SW 1271 (cell line): ENCODE measurements around the gene TBC1D9B.
A peak's percentile ranks its signal among the peaks of the same experiment; 100 is the strongest.

Experiments used
- DNase-seq, 2 experiments: peaks; one replicate each; lab custom pipeline; 2025; lab: John Stamatoyannopoulos, UW

Gene TBC1D9B

DNA sequence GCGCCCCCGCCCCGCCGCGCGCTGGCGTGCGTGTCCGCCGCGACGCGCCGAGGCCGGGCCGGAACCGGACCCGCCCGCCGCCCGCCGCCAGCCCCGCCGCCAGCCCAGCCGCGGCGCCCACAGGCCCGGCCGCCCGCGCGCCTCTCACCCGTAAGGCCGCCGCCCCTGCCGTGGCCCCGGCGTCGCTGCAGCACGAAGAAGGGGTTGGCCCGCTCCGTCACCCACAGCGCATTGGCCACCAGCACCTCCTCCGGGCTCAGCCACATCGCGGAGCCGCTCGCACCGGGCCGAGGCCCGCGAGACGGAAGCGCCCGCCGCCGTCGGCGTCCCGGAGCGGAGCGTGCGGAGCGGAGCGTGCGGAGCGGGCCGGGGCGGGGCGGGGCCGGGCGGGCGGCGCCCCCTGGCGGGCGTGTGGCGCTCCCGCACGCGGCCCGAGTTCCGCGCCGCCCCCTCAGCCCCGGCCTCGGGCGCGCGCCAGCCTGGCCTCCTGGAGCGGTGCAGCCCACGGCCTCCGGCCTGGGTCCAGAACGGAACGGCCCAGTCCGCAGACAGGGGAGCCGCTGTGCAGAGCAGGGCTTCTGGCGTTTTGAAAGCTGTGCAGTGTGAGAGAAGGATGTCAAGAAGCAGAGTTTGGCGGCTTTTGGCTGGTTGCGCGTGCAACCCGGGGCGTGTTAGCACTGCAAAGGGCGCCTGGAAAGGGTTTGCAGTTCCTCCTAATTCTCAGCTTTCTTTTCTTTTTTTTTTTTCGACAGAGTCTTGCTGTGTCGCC, at the start of gene TBC1D9B:
Gene TBC1D9B, minus strand, starts transcription at position 342 of the 769 bp plus-strand sequence. Its CDS starts 76 bp downstream, at position 266.
- DNase-seq, result peak in 1 of 2 experiments; percentile 58

- DNase-seq, result no peak
Observed at GRCh38 chr5:179955630-179956029, 47.9 kb upstream of the TBC1D9B start.

- DNase-seq, result no peak
Observed at GRCh38 chr5:179955062-179955461, 47.4 kb upstream of the TBC1D9B start.

- DNase-seq, result no peak
Observed at GRCh38 chr5:179954434-179954833, 46.7 kb upstream of the TBC1D9B start.

DNA sequence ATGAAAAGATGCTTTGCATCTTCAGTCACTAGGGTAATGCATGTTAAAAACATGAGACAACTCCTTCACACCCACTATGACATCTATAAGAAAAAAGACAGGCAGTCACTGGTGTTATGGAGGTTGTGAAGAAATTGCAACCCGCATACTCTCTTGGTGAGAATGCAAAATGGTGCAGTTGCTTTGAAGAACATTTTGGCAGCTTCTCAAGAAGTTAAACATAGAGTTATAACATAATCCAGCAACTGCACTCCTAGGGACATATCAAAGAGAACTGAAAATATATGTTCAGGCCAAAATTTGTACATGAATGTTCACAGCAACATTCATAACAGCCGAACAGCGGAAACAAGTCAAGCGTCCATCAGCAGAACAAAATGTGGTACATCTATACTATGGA, 46.3 kb upstream of the TBC1D9B start:
- no peak for DNase-seq

- no peak for DNase-seq
Observed at GRCh38 chr5:179936976-179937681, 29.4 kb upstream of the TBC1D9B start.

DNA sequence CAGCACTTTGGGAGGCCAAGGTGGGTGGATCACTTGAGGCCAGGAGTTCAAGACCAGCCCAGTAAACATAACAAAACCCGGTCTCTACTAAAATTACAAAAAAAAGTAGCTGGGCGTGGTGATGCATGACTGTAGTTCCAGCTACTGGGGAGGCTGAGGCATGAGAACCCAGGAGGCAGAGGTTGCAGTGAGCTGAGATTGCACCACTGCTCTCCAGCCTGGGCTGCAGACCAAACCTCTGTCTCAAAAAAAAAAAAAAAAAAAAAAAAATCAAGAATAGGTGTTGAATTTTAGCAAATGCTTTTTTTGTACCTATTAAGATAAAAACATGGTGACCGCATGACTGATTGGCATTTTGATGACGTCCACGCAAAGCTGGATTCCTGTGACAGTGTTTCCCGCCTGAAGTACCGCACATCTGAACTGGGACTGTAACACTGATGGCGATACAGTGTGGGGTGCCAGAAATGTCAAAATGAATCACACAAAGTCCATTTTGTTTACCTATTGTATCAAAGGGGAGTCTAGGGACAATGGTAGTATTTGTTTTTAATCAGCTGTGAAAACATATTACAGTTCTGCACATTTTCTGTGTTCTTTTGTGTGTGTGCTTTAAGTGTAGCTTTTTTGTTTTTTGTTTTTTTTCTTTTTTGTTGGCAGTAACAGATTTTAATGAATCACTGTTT, 23.2 kb upstream of the TBC1D9B start:
- DNase-seq, result no peak

- no peak for DNase-seq
Observed at GRCh38 chr5:179927824-179928223, 20.1 kb upstream of the TBC1D9B start.

DNA sequence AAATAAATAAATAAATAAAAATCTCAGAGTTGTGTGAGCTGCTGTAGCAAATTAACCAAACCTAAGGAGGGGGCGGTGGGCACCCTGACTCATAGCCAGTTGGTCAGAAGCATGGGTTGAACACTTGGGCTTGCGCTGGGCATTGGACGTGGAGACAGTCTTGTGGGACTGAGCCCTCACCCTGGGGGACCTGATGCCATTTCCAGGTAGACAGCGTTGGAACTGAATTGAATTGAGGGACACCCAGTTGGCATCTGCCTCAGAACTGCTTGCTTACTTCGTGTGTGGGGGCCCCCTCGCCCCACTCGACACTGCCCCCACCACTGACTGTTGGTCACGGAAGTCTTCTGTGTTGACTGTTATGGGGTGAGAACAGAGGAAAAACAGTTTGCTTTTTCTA, 19.0 kb upstream of the TBC1D9B start:
- DNase-seq, result no peak

GRCh38 chr5:179923436-179923835, 15.7 kb upstream of the TBC1D9B start:
- DNase-seq, result no peak

DNA sequence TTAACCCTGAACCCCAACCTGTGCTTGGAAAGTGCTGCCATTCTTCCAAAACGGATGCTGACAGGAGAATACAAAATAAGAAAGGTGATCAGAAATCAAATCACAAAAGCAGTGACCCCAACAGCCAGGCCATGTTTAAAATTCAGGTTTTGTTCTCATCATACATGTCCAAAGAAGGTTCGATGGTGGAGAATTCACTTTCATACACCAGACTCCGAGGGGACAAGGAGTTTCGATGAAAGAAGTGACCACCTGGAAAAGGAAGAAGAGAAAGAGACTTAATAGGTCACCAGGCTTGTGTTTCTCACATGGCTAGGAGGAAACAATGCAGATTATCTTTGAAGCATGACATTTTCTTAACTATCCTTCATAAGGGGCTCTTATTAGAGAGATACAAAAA, 12.5 kb upstream of the TBC1D9B start:
- DNase-seq, result no peak

GRCh38 chr5:179919487-179920060, 11.9 kb upstream of the TBC1D9B start:
- DNase-seq, result no peak

DNA sequence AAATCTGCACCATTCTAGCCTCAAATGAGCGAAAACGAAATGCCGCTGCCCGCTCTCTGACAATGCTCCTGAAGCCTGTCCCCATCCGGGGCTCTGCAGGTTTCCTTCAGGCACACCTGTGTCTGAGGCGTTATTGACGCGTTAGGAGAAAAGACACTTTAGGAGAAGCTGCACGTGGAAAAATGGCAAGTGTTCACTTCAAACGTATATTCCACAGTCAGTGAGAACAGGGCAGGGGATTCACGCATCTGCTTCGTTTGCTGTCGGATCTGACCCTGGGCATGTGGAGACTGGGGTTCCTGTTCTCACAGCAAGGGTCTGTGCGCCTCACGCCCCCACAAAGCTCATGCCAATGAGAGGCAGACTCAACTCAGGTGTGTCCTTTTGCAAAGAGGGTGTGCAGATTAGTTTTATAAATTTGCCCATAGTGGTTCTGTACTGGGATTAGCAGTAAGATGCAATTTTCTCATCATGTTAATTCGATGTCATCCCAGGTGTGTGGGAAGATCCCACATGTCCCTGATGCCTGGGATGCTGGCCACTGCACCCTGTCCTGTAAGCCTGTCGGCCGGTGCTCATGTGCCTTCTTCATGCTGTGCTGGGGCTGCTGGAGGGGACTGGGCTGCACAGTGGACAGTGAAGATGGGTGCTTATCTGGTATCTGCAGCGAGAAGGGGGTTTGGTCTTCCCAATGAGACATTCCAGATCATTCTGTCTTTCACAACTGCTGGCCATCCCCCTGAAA, 11.2 kb upstream of the TBC1D9B start:
- DNase-seq, result no peak

- no peak for DNase-seq
Observed at GRCh38 chr5:179916523-179916922, 8.8 kb upstream of the TBC1D9B start.

GRCh38 chr5:179915406-179915935, 7.8 kb upstream of the TBC1D9B start:
- DNase-seq, result no peak

GRCh38 chr5:179914032-179914755, 6.5 kb upstream of the TBC1D9B start:
- no peak for DNase-seq

DNA sequence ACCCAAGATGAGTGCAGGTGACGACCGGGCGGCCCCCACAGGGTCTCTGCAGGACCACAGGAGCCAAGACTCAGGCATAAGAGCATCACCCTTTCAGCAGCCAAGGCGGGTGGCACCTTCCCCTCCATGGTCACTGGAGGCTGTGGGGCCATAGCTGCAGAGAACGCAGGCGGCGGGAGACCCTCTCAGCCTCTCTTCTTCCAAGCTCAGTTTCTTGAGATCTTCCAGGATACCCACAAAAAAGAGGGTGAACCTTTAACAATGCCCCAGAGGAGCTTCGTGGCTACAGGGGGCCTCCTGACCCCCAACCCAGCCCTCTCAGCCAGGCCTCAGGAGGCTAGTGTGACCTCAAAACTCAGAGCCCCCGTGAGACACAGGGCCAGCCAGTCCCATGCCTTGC, 5.8 kb upstream of the TBC1D9B start:
- no peak for DNase-seq

- DNase-seq, result no peak
Observed at GRCh38 chr5:179912951-179913350, 5.3 kb upstream of the TBC1D9B start.

GRCh38 chr5:179912386-179912785, 4.7 kb upstream of the TBC1D9B start:
- DNase-seq, result no peak

- DNase-seq, result no peak
Observed at GRCh38 chr5:179909224-179909623, 1.5 kb upstream of the TBC1D9B start.

- no peak for DNase-seq
Observed at GRCh38 chr5:179908528-179908927, 831 bp upstream of the TBC1D9B start.
